Hematopoietic multipotent progenitor cell treated with erythropoietin and hydrocortisone succinate and interleukin-3 and kit ligand, for 6 days (in vitro differentiated cells): ENCODE data around the gene CDH1.
"Not testable (repeated sequence)": the region's sequence is repeated elsewhere in the genome, so short reads cannot be mapped to it uniquely, and the experiment has no call there.

Experiments
- DNase-seq: peaks from one replicate; pipeline ENCODE4 v3.0.0-alpha.2; 2015

Gene CDH1

GRCh38 chr16:68767581-68767980 is 30.5 kb downstream of the CDH1 start:
- DNase-seq = peak; percentile 68

- no peak for DNase-seq
These were observed 31.1 kb downstream of the CDH1 start for GRCh38 chr16:68768175-68768574.

- peak; percentile 90 for DNase-seq
These were observed 31.7 kb downstream of the CDH1 start for GRCh38 chr16:68768771-68769170.

- peak; percentile 86 for DNase-seq
These were observed 33.6 kb downstream of the CDH1 start for GRCh38 chr16:68770671-68771070.

GRCh38 chr16:68772030-68772681 is 35.1 kb downstream of the CDH1 start:
- DNase-seq = peak; percentile 99

GRCh38 chr16:68772871-68773270 is 35.8 kb downstream of the CDH1 start:
- DNase-seq = no peak

- no peak for DNase-seq
These were observed 38.0 kb downstream of the CDH1 start for GRCh38 chr16:68774982-68775634.

- peak; percentile 51 for DNase-seq
These were observed 39.9 kb downstream of the CDH1 start for GRCh38 chr16:68776821-68777485.

- DNase-seq = peak; percentile 39
These were observed 41.6 kb downstream of the CDH1 start for GRCh38 chr16:68778551-68779231.

GRCh38 chr16:68779891-68780290 is 42.8 kb downstream of the CDH1 start:
- DNase-seq = no peak

- peak; percentile 57 for DNase-seq
These were observed 44.7 kb downstream of the CDH1 start for GRCh38 chr16:68781784-68782183.

GRCh38 chr16:68782198-68783174 is 45.4 kb downstream of the CDH1 start:
- peak; percentile 66 for DNase-seq

- DNase-seq = no peak
These were observed 47.1 kb downstream of the CDH1 start for GRCh38 chr16:68784226-68784625.

GRCh38 chr16:68784721-68785120 is 47.6 kb downstream of the CDH1 start:
- DNase-seq = no peak

GRCh38 chr16:68785715-68786114 is 48.6 kb downstream of the CDH1 start:
- DNase-seq = no peak

GRCh38 chr16:68786685-68787418 is 49.8 kb downstream of the CDH1 start:
- no peak for DNase-seq

- DNase-seq = not testable (repeated sequence)
These were observed 50.3 kb downstream of the CDH1 start for GRCh38 chr16:68787419-68787807.

- peak; percentile 27 for DNase-seq
These were observed 53.2 kb downstream of the CDH1 start for GRCh38 chr16:68790130-68790761.

GRCh38 chr16:68790944-68791343 is 53.9 kb downstream of the CDH1 start:
- no peak for DNase-seq

- peak; percentile 83 for DNase-seq
These were observed 55.6 kb downstream of the CDH1 start for GRCh38 chr16:68792465-68793324.
